Brain microvascular endothelial cell (primary cell): ENCODE measurements around the gene GINS3.
"Not testable (repeated sequence)": the region's sequence is repeated elsewhere in the genome, so short reads cannot be mapped to it uniquely, and the experiment has no call there.

Experiments used
- DNase-seq: peaks from one replicate; pipeline ENCODE4 v3.0.0-alpha.2; 2020
- H3K27ac ChIP-seq: fragments of 250-450 bp; sonication (Bioruptor Pico); 2 replicates; pipeline ENCODE4 v1.5.1; 2020; ENCODE audit warnings: mild to moderate bottlenecking, moderate library complexity
- H3K27me3 ChIP-seq: fragments of 250-450 bp; sonication (Bioruptor Pico); replicated peaks from 2 replicates; pipeline ENCODE4 v1.5.1; 2020; ENCODE audit warnings: mild to moderate bottlenecking
- H3K36me3 ChIP-seq: fragments of 250-450 bp; sonication (Bioruptor Pico); replicated peaks from 2 replicates; pipeline ENCODE4 v1.5.1; 2020; ENCODE audit warnings: mild to moderate bottlenecking
- H3K4me3 ChIP-seq: 2 replicates; pipeline ENCODE4 v1.5.1; 2011; ENCODE audit warnings: low read depth, mild to moderate bottlenecking, control low read depth, low read length, moderate library complexity
- in situ Hi-C: cut with HindIII; loops from 2 replicates; pipeline ENCODE4 v1.10.0; 2017; ENCODE audit warnings: low sequenced_read_pairs, low pct_ligation_motif_present
- TF ChIP-seq, protein P1 (sequence below): IDR thresholded peaks from 2 replicates; pipeline ENCODE4 v1.5.1; 2011; ENCODE audit warnings: low read depth, mild to moderate bottlenecking, moderate library complexity, low read length, control low read depth, inconsistent platforms; ENCODE audit errors: missing control alignments

Gene GINS3

DNA sequence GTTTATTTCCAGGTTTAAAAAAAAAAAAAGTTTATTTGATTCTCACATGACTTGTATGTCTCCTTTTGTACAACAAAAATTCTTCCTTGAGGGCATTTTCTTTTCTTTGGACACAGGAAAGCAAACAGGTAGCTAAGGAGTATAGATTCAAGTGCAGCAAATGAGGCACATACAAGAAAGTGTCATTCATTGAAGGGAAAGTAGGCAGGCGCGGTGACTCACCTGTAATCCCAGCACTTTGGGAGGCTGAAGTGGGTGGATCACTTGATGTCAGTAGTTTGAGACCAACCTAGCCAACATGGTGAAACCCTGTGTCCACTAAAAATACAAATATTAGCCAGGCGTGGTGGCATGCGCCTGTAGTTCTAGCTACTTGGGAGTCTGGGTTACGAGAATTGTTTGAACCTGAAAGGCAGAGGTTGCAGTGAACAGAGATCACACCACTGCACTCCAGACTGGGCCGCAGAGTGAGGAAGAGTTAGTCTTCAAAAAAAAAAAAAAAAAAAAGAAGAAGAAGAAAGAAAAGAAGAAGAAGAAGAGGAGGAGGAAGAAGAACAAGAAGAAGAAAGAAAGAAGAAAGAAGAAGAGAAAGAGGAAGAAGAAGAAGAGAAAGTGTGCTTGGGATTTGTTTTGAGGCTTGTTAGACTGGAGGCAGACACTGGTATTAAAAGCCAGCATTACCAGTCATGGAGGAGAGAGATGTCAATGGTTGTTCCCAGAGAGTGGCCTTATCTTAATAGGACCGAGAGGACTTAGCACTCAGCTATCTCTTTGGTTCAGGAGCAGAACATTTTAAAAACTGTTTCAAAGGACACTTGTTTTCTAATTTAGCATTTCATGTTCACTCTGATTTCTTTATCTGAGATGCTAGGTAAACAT lies 19.7 kb downstream of the GINS3 start:
- in situ Hi-C loops: no loop called here
- TF ChIP-seq, protein P1, sequence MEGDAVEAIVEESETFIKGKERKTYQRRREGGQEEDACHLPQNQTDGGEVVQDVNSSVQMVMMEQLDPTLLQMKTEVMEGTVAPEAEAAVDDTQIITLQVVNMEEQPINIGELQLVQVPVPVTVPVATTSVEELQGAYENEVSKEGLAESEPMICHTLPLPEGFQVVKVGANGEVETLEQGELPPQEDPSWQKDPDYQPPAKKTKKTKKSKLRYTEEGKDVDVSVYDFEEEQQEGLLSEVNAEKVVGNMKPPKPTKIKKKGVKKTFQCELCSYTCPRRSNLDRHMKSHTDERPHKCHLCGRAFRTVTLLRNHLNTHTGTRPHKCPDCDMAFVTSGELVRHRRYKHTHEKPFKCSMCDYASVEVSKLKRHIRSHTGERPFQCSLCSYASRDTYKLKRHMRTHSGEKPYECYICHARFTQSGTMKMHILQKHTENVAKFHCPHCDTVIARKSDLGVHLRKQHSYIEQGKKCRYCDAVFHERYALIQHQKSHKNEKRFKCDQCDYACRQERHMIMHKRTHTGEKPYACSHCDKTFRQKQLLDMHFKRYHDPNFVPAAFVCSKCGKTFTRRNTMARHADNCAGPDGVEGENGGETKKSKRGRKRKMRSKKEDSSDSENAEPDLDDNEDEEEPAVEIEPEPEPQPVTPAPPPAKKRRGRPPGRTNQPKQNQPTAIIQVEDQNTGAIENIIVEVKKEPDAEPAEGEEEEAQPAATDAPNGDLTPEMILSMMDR: no peak
- DNase-seq: no peak

DNA sequence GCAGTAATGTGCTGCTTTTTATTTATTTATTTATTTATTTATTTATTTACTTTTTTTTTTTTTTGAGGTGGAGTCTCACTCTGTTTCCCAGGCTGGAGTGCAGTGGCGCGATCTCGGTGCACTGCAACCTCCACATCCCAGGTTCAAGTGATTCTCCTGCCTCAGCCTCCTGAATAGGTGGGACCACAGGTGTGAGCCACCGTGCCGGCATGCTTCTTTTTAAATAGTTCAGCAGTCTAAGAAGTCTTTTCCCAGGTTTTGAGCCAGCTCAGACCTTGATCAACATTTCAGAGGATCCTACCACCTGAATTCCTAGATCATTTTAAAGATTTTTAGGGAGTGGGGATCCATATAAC lies 20.3 kb downstream of the GINS3 start:
- H3K36me3 ChIP-seq, H3K4me3 ChIP-seq, in situ Hi-C loops, DNase-seq, H3K27me3 ChIP-seq, H3K27ac ChIP-seq: not testable (repeated sequence)

More for the DNA sequence above, 19.7 kb downstream of the GINS3 start:
- H3K4me3 ChIP-seq: no peak overlapping the region
- no peaks in the 10 kb centered on the region for H3K36me3 ChIP-seq
- H3K27me3 ChIP-seq: no peaks in the 10 kb centered on the region
- no peak overlapping the region for H3K27ac ChIP-seq

DNA sequence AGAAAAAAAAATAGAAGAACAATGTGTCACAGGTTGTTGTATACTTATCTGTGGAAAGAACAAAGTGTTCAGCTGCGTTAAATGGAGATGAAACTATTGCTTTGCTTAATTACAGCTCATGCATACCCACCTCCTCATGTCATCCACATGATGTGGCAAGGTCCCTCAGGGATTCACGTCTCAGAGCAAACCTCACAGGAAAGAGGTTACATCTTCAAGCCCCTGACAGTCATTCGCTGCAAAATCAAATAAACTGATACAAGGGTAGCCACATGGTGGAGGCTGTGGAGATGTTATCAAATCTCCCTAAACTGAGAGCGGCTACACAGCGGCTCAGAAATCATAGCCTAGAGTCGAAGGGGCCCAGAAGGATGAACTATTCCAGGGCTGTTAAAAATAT lies 21.1 kb downstream of the GINS3 start:
- Histone ChIP-seq H3K36me3 (no peaks in the 10 kb centered on the region), H3K27ac (no peak overlapping the region), H3K27me3 (no peaks in the 10 kb centered on the region), H3K4me3 (no peak overlapping the region)
- TF ChIP-seq, protein P1: no peak
- DNase-seq: no peak
- in situ Hi-C loops: no loop called here

DNA sequence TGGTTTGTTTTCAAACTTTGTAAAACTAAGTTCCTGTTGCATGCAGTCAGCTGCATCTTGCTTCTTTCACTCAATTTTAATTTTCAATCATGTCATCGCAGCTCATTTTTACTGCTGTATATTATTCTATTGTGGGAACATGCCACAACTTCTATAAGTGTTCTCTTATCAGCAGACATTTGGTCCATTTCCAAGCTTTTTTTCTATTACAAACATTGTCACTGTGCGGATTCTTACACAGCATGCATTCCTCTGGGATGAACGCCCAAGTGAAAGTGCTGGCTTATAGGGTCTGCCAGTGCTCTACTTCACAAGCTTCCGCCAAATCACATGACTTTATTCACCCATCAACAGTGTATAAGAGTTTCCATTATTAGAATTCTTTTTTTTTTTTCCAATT lies 22.7 kb downstream of the GINS3 start:
- Histone ChIP-seq H3K4me3 (no peak overlapping the region), H3K36me3 (no peaks in the 10 kb centered on the region), H3K27me3 (no peaks in the 10 kb centered on the region), H3K27ac (no peak overlapping the region)
- DNase-seq: peak; percentile 49
- in situ Hi-C loops: no loop called here
- TF ChIP-seq, protein P1: no peak

DNA sequence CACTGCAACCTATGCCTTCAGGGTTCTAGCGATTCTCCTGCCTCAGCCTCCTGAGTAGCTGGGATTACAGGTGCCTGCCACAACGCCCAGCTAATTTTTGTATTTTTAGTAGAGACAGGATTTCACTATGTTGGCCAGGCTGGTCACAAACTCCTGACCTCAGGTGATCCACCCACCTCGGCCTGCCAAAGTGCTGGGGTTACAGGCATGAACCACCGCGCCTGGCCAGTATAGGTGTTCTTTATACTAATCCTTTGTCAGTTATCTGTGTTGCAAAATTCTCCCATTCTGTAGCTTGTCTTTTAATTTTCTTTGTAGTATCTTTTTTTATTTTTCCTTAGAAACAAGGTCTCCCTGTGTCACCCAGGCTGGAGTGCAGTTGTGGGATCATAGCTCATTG lies 23.7 kb downstream of the GINS3 start:
- H3K36me3 ChIP-seq, H3K4me3 ChIP-seq, H3K27me3 ChIP-seq, in situ Hi-C loops, DNase-seq, H3K27ac ChIP-seq: not testable (repeated sequence)

DNA sequence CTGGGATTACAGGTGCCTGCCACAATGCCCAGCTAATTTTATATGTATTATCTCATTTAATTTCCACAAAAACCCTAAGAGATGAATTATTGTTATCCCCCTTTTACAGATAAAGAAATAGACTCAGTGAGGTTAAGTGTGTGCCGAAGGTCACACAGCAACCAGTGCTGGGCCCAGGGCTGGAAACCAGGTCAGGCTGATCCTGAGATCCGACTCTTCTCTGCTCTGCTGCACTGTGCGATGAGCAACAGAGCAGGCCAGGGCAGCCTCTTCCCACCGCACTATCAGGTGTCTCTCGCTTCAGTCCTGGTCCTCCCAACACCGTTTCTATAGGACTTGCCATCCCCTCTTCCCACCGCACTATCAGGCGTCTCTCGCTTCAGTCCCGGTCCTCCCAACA lies 24.8 kb downstream of the GINS3 start:
- TF ChIP-seq, protein P1: no peak
- Histone ChIP-seq H3K27me3 (no peaks in the 10 kb centered on the region), H3K4me3 (no peak overlapping the region), H3K36me3 (no peaks in the 10 kb centered on the region), H3K27ac (no peak overlapping the region)
- DNase-seq: no peak
- in situ Hi-C loops: no loop called here

DNA sequence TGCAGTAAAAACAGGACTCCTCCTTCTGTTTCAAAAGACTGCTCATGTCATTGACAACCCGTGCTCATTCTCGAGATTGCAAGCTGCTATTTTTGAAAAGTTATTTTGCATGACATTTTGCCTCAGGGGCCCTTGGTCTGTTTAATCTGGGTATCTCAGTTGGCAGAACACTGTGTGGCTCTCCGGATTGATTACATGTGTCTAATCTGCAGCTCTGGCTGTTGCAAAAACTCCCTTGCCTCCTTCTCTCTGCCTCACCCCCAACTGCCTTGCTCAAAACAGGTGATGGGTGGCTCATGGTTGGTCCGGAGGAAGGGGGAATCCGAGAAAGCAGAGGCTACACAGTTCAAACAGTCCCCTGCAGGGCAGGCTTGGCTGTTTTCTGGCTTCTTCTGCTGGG lies 25.3 kb downstream of the GINS3 start:
- H3K36me3 ChIP-seq: no peaks in the 10 kb centered on the region
- H3K27me3 ChIP-seq: no peaks in the 10 kb centered on the region
- no peak overlapping the region for H3K27ac ChIP-seq
- no peak overlapping the region for H3K4me3 ChIP-seq
- TF ChIP-seq, protein P1: no peak
- no peak for DNase-seq
- in situ Hi-C loops: no loop called here
